Karpas-422 (cell line): ENCODE results near the gene LMF2. TPM values are rescaled to one million over a fixed set of nuclear protein-coding genes. Genes with fewer than 3 reads are reported as not detected.
"Not testable (repeated sequence)": the region's sequence is repeated elsewhere in the genome, so short reads cannot be mapped to it uniquely, and the experiment has no call there.

ENCODE experiments used
- DNase-seq: peaks from one replicate; pipeline ENCODE4 v3.0.0-alpha.2; 2015
- H2AFZ ChIP-seq: fragments of 200-600 bp; sonication (generic); 2 replicates; pipeline ENCODE4 v1.6.1; 2014; ENCODE audit warnings: antibody characterized with exemption, low read length, mixed read lengths
- H3K27ac ChIP-seq: fragments of 200-600 bp; sonication (generic); 2 replicates; pipeline ENCODE4 v1.5.1; 2014; ENCODE audit warnings: mild to moderate bottlenecking, low read length, moderate library complexity
- H3K27me3 ChIP-seq: fragments of 200-600 bp; sonication (generic); 2 replicates; pipeline ENCODE4 v1.6.1; 2014; ENCODE audit warnings: low read length, mixed read lengths
- H3K36me3 ChIP-seq: fragments of 200-600 bp; sonication (generic); 2 replicates; pipeline ENCODE4 v1.6.1; 2014; ENCODE audit warnings: low read length, mixed read lengths; ENCODE audit not compliant: insufficient read depth
- H3K4me1 ChIP-seq: fragments of 200-600 bp; sonication (generic); 2 replicates; pipeline ENCODE4 v1.6.1; 2014; ENCODE audit warnings: mild to moderate bottlenecking, low read length, mixed read lengths
- H3K4me2 ChIP-seq: fragments of 200-600 bp; sonication (generic); 2 replicates; pipeline ENCODE4 v1.6.1; 2014; ENCODE audit warnings: low read length, low read depth, mild to moderate bottlenecking; ENCODE audit not compliant: poor library complexity, severe bottlenecking
- H3K4me3 ChIP-seq: fragments of 200-600 bp; sonication (generic); 2 replicates; pipeline ENCODE4 v1.5.1; 2014; ENCODE audit warnings: mild to moderate bottlenecking, antibody characterized with exemption, low read length, mixed read lengths
- H3K79me2 ChIP-seq: fragments of 200-600 bp; sonication (generic); 2 replicates; pipeline ENCODE4 v1.6.1; 2014; ENCODE audit warnings: mild to moderate bottlenecking, low read length, mixed read lengths
- H3K9ac ChIP-seq: fragments of 200-600 bp; sonication (generic); 2 replicates; pipeline ENCODE4 v1.6.0; 2014; ENCODE audit warnings: low read length
- H3K9me2 ChIP-seq: fragments of 200-600 bp; sonication (generic), shearing (Covaris generic); replicated peaks from 2 replicates; pipeline ENCODE4 v1.6.0; 2014; ENCODE audit warnings: mild to moderate bottlenecking, low read length, moderate library complexity; ENCODE audit not compliant: insufficient read depth
- H3K9me3 ChIP-seq: fragments of 300-700, 200-600 bp; sonication (generic); 2 replicates; pipeline ENCODE4 v1.6.1; 2014; ENCODE audit warnings: low read length, mixed read lengths
- H4K20me1 ChIP-seq: fragments of 200-600 bp; sonication (generic); 2 replicates; pipeline ENCODE4 v1.6.1; 2014; ENCODE audit warnings: mild to moderate bottlenecking, antibody characterized with exemption, low read length, low read depth; ENCODE audit not compliant: insufficient read depth
- total RNA-seq: library from RNA; depleted of rRNA; stranded (reverse); fragments of >200 nt; shearing (Covaris generic); gene quantifications from 2 replicates; pipeline ENCODE4 v1.2.3, GENCODE V29; 2014; ENCODE audit warnings: low replicate concordance

LMF2 gene
- total RNA-seq, 1 experiment from 2014 or later = 19.2 TPM

DNA sequence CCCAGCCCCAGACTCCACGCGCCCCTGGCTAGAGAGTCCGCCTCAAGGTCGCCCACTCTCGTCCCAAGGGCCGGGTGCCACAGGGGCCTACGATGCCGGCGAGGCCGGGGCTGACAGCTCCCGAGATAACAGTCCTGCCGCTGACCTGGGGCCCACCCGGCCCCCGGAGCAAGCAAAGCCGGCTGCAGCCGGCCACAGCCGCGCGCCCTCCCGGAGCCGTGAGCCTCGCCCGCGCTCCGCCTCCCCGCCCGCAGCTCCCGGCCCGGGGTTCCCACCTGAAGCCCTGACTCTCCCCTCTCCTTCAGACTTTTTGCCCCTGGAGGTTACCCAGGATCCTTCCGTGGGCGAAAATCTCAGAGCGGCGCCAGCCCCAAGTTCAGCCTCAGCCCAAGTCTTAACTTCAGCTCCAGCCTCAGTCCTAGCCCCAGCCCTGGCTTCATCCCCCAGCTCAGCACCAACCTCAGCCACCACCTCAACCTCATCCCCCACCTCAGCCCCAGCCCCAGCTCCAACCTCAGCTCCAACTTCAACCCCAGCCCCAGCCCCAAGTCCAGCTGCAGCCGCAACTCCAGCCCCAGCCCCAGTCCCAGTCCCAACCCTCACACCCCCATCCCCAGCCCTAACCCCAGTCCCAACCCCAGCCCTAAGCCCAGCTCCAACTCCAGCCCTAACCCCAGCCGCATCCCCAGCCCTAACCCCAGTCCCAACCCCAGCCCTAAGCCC lies 39.9 kb upstream of the LMF2 start:
- Histone ChIP-seq H3K4me2 (no peak overlapping the region), H4K20me1 (no peaks in the 10 kb centered on the region), H3K4me3 (no peak overlapping the region), H2AFZ (no peak overlapping the region), H3K9me2 (no peaks in the 10 kb centered on the region), H3K9ac (no peak overlapping the region), H3K27ac (no peak overlapping the region), H3K79me2 (no peaks in the 10 kb centered on the region), H3K36me3 (no peaks in the 10 kb centered on the region), H3K9me3 (no peaks in the 10 kb centered on the region), H3K4me1 (peaks cover 40% of the 10 kb centered on the region), H3K27me3 (no peaks in the 10 kb centered on the region)
- DNase-seq = peak; percentile 56

DNA sequence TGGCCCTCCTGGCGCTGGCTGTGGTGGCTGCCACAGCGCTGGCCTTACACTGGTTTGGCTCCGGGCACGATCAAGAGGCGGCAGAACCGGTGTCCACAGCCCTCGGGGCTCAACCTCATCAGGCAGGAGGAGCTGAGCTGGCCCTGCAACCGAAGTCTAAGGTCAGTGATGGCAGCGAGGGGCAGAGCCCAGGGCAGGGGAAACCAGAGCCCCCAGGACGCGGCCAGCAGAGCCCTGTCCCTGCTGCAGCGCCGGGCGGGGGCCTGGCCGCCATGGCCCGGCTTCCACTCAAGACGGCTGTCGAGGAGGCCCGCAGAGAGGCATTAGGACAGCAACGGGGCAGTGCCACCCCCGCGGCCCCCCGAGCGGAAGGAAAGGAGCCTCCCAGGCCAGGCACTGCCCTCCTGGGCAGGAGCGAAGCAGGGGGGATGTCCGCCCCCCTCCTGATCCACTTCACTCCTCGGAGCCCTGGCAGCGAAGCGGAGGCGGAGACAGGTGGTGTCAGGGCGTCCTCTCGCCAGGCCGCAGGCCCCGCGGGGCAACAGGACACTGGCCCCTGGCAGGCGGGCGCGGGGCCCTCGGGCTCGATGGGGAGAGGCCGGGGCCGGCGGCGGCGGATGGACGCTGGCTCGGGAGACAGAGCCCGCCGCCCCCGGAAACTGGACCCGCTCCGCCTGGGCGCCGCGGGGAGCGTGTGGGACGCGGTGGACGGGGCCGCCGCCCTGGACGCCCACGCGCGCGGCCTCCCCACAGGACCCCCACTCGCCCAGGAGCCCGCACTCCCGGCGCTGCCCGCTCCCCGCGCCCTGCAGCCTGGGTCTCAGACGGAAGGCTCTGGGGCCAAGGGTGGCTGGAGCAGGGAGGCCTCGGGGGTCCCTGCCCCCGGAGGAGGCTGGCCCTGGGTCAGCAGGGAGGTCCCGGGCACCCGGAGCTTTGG lies 39.1 kb upstream of the LMF2 start:
- DNase-seq = no peak
- H3K4me2 ChIP-seq = no peak overlapping the region
- H3K9ac ChIP-seq = no peak overlapping the region
- no peaks in the 10 kb centered on the region for H3K27me3 ChIP-seq
- H3K36me3 ChIP-seq = no peaks in the 10 kb centered on the region
- H3K4me3 ChIP-seq = no peak overlapping the region
- no peaks in the 10 kb centered on the region for H3K9me2 ChIP-seq
- no peak overlapping the region for H3K27ac ChIP-seq
- no peaks in the 10 kb centered on the region for H3K9me3 ChIP-seq
- no peaks in the 10 kb centered on the region for H3K79me2 ChIP-seq
- H2AFZ ChIP-seq = no peak overlapping the region
- H4K20me1 ChIP-seq = no peaks in the 10 kb centered on the region
- peaks cover 48% of the 10 kb centered on the region for H3K4me1 ChIP-seq

DNA sequence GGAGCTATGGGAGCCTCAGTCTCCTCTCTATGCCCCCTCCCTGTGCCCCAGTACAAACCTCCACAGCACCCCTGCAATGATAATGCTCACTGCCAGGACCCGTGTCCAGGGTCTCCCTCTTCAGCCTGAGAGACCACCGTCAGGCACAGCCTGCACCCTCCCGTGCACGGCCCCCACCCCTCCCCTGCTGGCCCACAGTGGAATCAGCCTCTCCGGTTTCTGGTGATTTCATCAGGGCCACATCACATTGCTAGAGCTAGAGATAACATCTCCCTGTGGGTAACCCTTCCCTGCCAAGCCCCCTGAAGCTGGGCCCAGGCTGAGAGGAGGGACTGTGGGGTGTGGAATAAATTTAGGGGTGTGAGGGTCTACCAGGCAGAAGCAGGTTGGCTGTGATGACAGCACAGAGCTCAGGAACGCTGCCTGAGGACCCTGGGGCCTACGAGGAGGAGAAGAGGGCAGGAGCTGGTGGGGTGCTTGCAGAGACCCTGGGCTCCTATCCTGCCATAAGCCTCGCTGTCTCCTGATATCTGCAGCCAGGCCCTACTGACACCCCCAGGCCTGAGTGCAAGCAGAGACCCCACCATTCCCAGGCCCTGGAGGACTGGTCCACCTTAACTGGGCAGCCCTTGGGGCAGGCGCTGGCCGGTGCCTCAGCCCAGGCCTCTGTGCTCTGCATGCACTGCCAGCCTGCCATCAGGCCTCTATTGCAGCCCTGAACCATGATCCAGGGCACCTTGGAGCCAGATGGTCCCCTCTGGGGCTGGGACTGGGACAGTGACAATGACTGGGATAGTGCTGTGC lies 38.2 kb upstream of the LMF2 start, which contains the start of gene KLHDC7B:
KLHDC7B (plus strand) TSS at position 378 of the 804 bp plus-strand sequence; CDS start at position 723, 345 bp downstream.
- H4K20me1 ChIP-seq = no peaks in the 10 kb centered on the region
- peak within 1 kb of the TSS; percentile 53; the same call in 1 of the 2 replicates for H3K9ac ChIP-seq
- H3K9me3 ChIP-seq = no peaks in the 10 kb centered on the region
- H3K36me3 ChIP-seq = no peaks in the 10 kb centered on the region
- H3K27ac ChIP-seq = no peak within 1 kb of the TSS
- no peaks in the 10 kb centered on the region for H3K9me2 ChIP-seq
- H3K4me3 ChIP-seq = no peak within 1 kb of the TSS
- no peak for DNase-seq
- H2AFZ ChIP-seq = no peak within 1 kb of the TSS
- no peaks in the 10 kb centered on the region for H3K27me3 ChIP-seq
- peak within 1 kb of the TSS; percentile 62 for H3K4me2 ChIP-seq
- no peaks in the 10 kb centered on the region for H3K79me2 ChIP-seq
- peaks cover 57% of the 10 kb centered on the region for H3K4me1 ChIP-seq

- Histone ChIP-seq H3K27ac (no peak overlapping the region), H3K4me3 (peak overlapping the region; percentile 57), H3K9ac (peak overlapping the region; percentile 53), H3K79me2 (no peaks in the 10 kb centered on the region), H3K9me2 (no peaks in the 10 kb centered on the region), H3K4me2 (peak overlapping the region; percentile 62), H2AFZ (0 out of 2 replicates have a peak overlapping the region, but pooled peaks have one; percentile 75), H3K27me3 (no peaks in the 10 kb centered on the region), H3K36me3 (no peaks in the 10 kb centered on the region), H3K9me3 (no peaks in the 10 kb centered on the region), H3K4me1 (peaks cover 66% of the 10 kb centered on the region), H4K20me1 (no peaks in the 10 kb centered on the region)
- DNase-seq = no peak
These were observed 37.3 kb upstream of the LMF2 start for GRCh38 chr22:50544746-50545253.

DNA sequence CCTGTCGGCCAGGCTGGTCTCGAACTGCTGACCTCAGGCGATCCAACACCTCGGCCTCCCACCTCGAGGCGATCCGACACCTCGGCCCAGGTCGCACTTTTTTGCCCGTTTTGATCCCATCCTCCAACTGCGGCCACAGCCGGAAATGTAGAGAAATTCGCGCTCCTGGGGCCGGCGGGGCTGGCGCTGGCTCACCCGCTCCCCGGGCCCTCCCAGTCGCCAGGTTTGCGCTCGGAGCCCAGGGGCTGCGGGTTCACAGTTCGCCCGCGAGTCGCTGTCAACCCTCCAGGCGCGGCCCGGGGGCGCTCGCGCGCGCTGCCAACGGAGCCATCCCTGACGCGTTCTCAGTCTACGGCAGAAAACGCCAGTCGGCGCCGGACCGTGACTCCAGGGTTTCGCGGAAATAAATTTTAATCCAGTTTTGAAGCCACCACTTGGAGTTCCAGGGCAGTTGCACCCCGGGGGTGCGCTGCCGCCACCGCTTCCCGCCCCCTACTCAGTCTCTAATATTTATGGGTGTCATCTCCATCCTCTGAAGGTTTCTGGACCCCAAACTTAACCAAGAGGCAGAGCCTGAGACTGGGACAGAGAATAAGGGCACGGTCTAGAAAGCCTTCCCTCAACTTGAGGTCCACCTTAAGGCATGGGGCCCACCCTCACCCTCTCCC lies 36.7 kb upstream of the LMF2 start:
- Histone ChIP-seq H3K9me2 (no peaks in the 10 kb centered on the region), H3K4me2 (peak overlapping the region; percentile 62), H3K27ac (no peak overlapping the region), H3K4me1 (peaks cover 68% of the 10 kb centered on the region), H3K9ac (peak overlapping the region; percentile 53), H3K4me3 (peak overlapping the region; percentile 57), H2AFZ (peak overlapping the region; percentile 75; the same call in 1 of the 2 replicates), H3K27me3 (no peaks in the 10 kb centered on the region), H4K20me1 (no peaks in the 10 kb centered on the region), H3K36me3 (no peaks in the 10 kb centered on the region), H3K9me3 (no peaks in the 10 kb centered on the region), H3K79me2 (no peaks in the 10 kb centered on the region)
- DNase-seq = peak; percentile 90

DNA sequence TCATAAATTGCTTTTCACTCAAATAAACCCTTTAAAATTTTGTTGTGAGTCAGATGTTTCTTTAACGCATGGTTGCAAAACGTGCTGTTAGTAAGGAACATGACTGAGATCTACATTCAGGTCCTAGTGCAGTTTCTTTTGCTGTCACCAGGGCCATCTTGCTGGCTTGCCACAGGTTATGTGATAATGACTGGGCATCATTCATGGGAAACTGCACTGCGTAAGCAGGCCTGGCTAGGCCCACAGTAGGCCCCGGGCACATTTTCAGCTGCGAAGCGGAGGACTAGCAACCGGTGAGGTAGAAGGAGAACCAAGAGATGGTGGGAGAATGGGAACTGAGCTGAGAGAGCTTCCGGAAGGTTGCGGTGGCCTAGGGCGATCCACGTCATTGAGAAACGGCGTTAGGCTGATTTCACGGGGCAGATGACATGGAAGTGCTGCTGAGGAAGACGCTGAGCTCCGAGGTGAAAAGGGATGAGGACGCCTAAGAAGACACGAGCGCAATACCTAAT lies 35.0 kb upstream of the LMF2 start:
- no peaks in the 10 kb centered on the region for H3K36me3 ChIP-seq
- no peaks in the 10 kb centered on the region for H4K20me1 ChIP-seq
- peaks cover 56% of the 10 kb centered on the region for H3K4me1 ChIP-seq
- peak overlapping the region; percentile 96 for H2AFZ ChIP-seq
- H3K9me2 ChIP-seq = no peaks in the 10 kb centered on the region
- H3K4me3 ChIP-seq = no peak overlapping the region
- H3K9ac ChIP-seq = peak overlapping the region; percentile 5; the same call in 1 of the 2 replicates
- no peaks in the 10 kb centered on the region for H3K27me3 ChIP-seq
- DNase-seq = peak; percentile 76
- peak overlapping the region; percentile 96 for H3K27ac ChIP-seq
- peak overlapping the region; percentile 34 for H3K4me2 ChIP-seq
- H3K9me3 ChIP-seq = no peaks in the 10 kb centered on the region
- H3K79me2 ChIP-seq = no peaks in the 10 kb centered on the region

DNA sequence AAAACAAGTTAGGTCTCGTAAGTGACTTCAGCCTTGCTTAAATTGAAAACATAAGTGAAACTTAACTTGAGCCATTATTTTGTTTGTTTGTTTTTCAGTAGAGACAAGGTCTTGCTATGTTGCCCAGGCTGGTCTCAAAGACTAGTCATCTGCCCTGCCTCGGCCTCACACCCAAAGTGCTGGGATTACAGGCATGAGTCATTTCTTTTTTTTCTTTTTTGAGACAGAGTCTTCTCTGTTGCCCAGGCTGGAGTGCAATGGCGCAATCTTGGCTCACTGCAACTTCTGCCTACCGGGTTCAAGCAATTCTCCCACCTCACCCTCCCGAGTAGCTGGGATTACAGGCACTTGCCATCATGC lies 34.1 kb upstream of the LMF2 start:
- H2AFZ ChIP-seq, H3K9ac ChIP-seq, H4K20me1 ChIP-seq, H3K4me3 ChIP-seq, H3K79me2 ChIP-seq, H3K9me3 ChIP-seq, H3K36me3 ChIP-seq, DNase-seq, H3K9me2 ChIP-seq, H3K27me3 ChIP-seq: not testable (repeated sequence)
- Histone ChIP-seq H3K27ac (peak overlapping the region; percentile 96), H3K4me2 (peak overlapping the region; percentile 53), H3K4me1 (peaks cover 54% of the 10 kb centered on the region)
